K562 (cell line): Measurements from ENCODE around the gene CFDP1. TPM values are rescaled to one million over a fixed set of nuclear protein-coding genes. Genes with fewer than 3 reads are reported as not detected.

Source experiments
- ATAC-seq: fragments of 200-7000 bp; cut with Tn5 transposase; 3 replicates; pipeline ENCODE4 v1.9.1; 2020; ENCODE audit warnings: moderate library complexity
- BruUV-seq: library from RNA; stranded (reverse); fragments of 400-500 nt; replicated peaks from 2 replicates; lab custom pipeline; 2021; lab: Mats Ljungman, UMichigan
- CTCF ChIA-PET: fragments of 300-600 bp; formaldehyde crosslinking; extraction: SDS; loops from one replicate; lab custom pipeline; 2021; ENCODE audit warnings: low intra/inter-chr PET ratio; lab: Yijun Ruan, JAX
- POLR2A ChIA-PET: fragments of 300-600, 350-650 bp; sonication (Branson Sonifier 250); formaldehyde crosslinking; extraction: SDS; loops from one replicate; lab custom pipeline; 2021; ENCODE audit warnings: antibody characterized with exemption, inconsistent platforms; lab: Yijun Ruan, JAX
- DNase-seq, 4 experiments: peaks; one replicate each; pipeline versions ENCODE4 v3.0.0 to v3.0.0-alpha.2; 2011 to 2018; ENCODE audit warnings: low spot score in 3 of 4, mixed read lengths in 3 of 4; ENCODE audit errors: extremely low read depth in 1 of 4
- FAIRE-seq: peaks from 2 replicates; lab custom pipeline; 2011; peaks lifted over from hg19 to GRCh38; lab: Jason Lieb, UNC
- H2AFZ ChIP-seq: 2 replicates; pipeline ENCODE4 v1.6.0; 2011; ENCODE audit warnings: low read depth, low read length, control low read depth, inconsistent platforms
- H3K27ac ChIP-seq: fragments of 200-600 bp; 3 replicates; pipeline ENCODE4 v1.8.0; 2011; ENCODE audit warnings: low read depth, mild to moderate bottlenecking, control low read depth, inconsistent platforms, low read length, moderate library complexity, mixed read lengths; ENCODE audit errors: extremely low read depth
- H3K27me3 ChIP-seq, 2 experiments: fragments of 300-600 bp in 1 of 2; 2 replicates in 1 of 2; 3 replicates in 1 of 2; pipeline versions ENCODE4 v1.6.0 to v1.8.0; 2011; ENCODE audit warnings: inconsistent platforms in 2 of 2, low read length in 2 of 2, mild to moderate bottlenecking in 1 of 2, mixed read lengths in 1 of 2, moderate library complexity in 1 of 2; ENCODE audit not compliant: control insufficient read depth in 2 of 2, insufficient read depth in 2 of 2
- H3K36me3 ChIP-seq: fragments of 300-600 bp; 3 replicates; pipeline ENCODE4 v1.8.0; 2011; ENCODE audit warnings: mild to moderate bottlenecking, low read length, inconsistent platforms; ENCODE audit not compliant: control insufficient read depth, insufficient read depth
- H3K4me1 ChIP-seq, 2 experiments: fragments of 200-600 bp in 1 of 2; replicated peaks in 1 of 2; 2 replicates in 1 of 2; 3 replicates in 1 of 2; pipeline versions ENCODE4 v1.5.1 to v1.8.0; 2011; ENCODE audit warnings: inconsistent platforms in 2 of 2, low read length in 2 of 2, mild to moderate bottlenecking in 1 of 2, mixed read lengths in 1 of 2, moderate library complexity in 1 of 2; ENCODE audit not compliant: control insufficient read depth in 2 of 2, insufficient read depth in 2 of 2
- H3K4me2 ChIP-seq: 2 replicates; pipeline ENCODE4 v1.6.1; 2011; ENCODE audit warnings: low read length, control low read depth, inconsistent platforms, mixed read lengths; ENCODE audit not compliant: insufficient read depth
- H3K4me3 ChIP-seq: fragments of 200-600 bp; sonication (generic), shearing (Covaris generic); 2 replicates; pipeline ENCODE4 v1.5.1; 2016; ENCODE audit warnings: control low read depth, inconsistent platforms
- H3K79me2 ChIP-seq: fragments of 200-600 bp; 3 replicates; pipeline ENCODE4 v1.8.0; 2011; ENCODE audit warnings: low read length, inconsistent platforms; ENCODE audit not compliant: control insufficient read depth, insufficient read depth
- H3K9ac ChIP-seq, 2 experiments: 2 replicates each; pipeline versions ENCODE4 v1.6.0 to v1.6.1; 2011; ENCODE audit warnings: low read depth in 2 of 2, low read length in 2 of 2, control low read depth in 1 of 2, inconsistent platforms in 1 of 2, mild to moderate bottlenecking in 1 of 2, mixed read lengths in 1 of 2; ENCODE audit not compliant: insufficient read depth in 1 of 2
- H3K9me1 ChIP-seq: one replicate; pipeline ENCODE4 v1.6.0; 2011; ENCODE audit warnings: inconsistent platforms, mild to moderate bottlenecking, low read length, moderate library complexity; ENCODE audit not compliant: control insufficient read depth, insufficient read depth
- H3K9me3 ChIP-seq: replicated peaks from 2 replicates; pipeline ENCODE4 v1.5.1; 2011; ENCODE audit warnings: low read depth, low read length, inconsistent platforms; ENCODE audit not compliant: control insufficient read depth, insufficient read depth
- H4K20me1 ChIP-seq: replicated peaks from 2 replicates; pipeline ENCODE4 v1.6.1; 2011; ENCODE audit warnings: low read length, inconsistent platforms, mixed read lengths; ENCODE audit not compliant: control insufficient read depth, insufficient read depth
- C11orf30 ChIP-seq: fragments of 450-650 bp; IDR thresholded peaks from 2 replicates; pipeline ENCODE4 v1.6.1; 2016; ENCODE audit warnings: low read depth, mild to moderate bottlenecking
- HSF4 ChIP-seq: fragments of 250-450 bp; sonication (Bioruptor Pico); IDR thresholded peaks from 2 replicates; pipeline ENCODE4 v2.1.2; 2022; ENCODE audit warnings: mild to moderate bottlenecking, moderate library complexity, borderline replicate concordance
- MAFK ChIP-seq: IDR thresholded peaks from 2 replicates; pipeline ENCODE4 v1.6.1; 2011; ENCODE audit warnings: low read length, improper control_type of control experiment
- NEUROD1 ChIP-seq: fragments of 150-350 bp; IDR thresholded peaks from 2 replicates; pipeline ENCODE4 v1.6.1; 2014; ENCODE audit warnings: borderline replicate concordance, low read length, low read depth; ENCODE audit not compliant: partially characterized antibody
- PCBP2 ChIP-seq: fragments of 200-400 bp; formaldehyde crosslinking; IDR thresholded peaks from 2 replicates; pipeline ENCODE4 v1.6.1; 2018; ENCODE audit warnings: low read length, low read depth, mild to moderate bottlenecking, moderate library complexity; ENCODE audit not compliant: poor library complexity, severe bottlenecking
- POLR2H ChIP-seq: IDR thresholded peaks from 2 replicates; pipeline ENCODE4 v1.6.1; 2016; ENCODE audit warnings: missing genetic modification characterization, low read depth, mild to moderate bottlenecking, control low read depth, missing compliant biosample characterization, moderate library complexity
- PURB ChIP-seq: sonication (generic); formaldehyde crosslinking; IDR thresholded peaks from 2 replicates; pipeline ENCODE4 v1.9.0; 2021; ENCODE audit warnings: low read depth, mild to moderate bottlenecking, missing genetic modification reagents
- ZC3H11A ChIP-seq: IDR thresholded peaks from 2 replicates; pipeline ENCODE4 v1.6.1; 2012; ENCODE audit warnings: low read depth, low read length, improper control_type of control experiment
- ZC3H8 ChIP-seq: fragments of 450-650 bp; IDR thresholded peaks from 2 replicates; pipeline ENCODE4 v1.6.1; 2017
- ZFP36 ChIP-seq: fragments of 150-350 bp; IDR thresholded peaks from 2 replicates; pipeline ENCODE4 v1.6.1; 2018; ENCODE audit warnings: low read length, low read depth; ENCODE audit not compliant: partially characterized antibody
- ZNF436 ChIP-seq: fragments of 250-450, 450-650 bp; sonication (Bioruptor Pico); formaldehyde crosslinking; IDR thresholded peaks from 2 replicates; pipeline ENCODE4 v1.7.0; 2020; ENCODE audit warnings: mild to moderate bottlenecking
- WGBS: fragments of 100-300 bp; shearing (Covaris generic); methylation state at CpG from one replicate; pipeline ENCODE4 v1.1.6; 2016; ENCODE audit warnings: low coverage, mixed read lengths; ENCODE audit not compliant: insufficient coverage; ENCODE audit errors: missing lambda C conversion rate; 5-methylcytosine and 5-hydroxymethylcytosine counted together
- in situ Hi-C: fragments of 300-500 bp; cut with MboI; formaldehyde crosslinking; loops from 4 replicates; pipeline ENCODE4 v1.15.0; 2018; ENCODE audit warnings: inconsistent platforms, mixed read lengths
- intact Hi-C: fragments of 100-400 bp; cut with micrococcal nuclease; formaldehyde crosslinking; loops from 2 replicates; pipeline ENCODE4 v1.14.2; 2022
- polyA plus RNA-seq, 8 experiments: library from polyadenylated mRNA; depleted of rRNA in 4 of 8; stranded (reverse) in 5 of 8; unstranded in 3 of 8; fragments of >200 nt; fragmentation: Nextera tagmentation in 2 of 8; fragmentation: Illumina TruSeq in 1 of 8; extraction: Ambion mirVana in 2 of 8; extraction: Trizol in 1 of 8; gene quantifications; 2 replicates each; pipeline versions ENCODE4 v1.2.1 to v1.2.3, GENCODE V29; 2011 to 2014; ENCODE audit warnings: inconsistent platforms in 1 of 8, missing spikeins in 1 of 8
- total RNA-seq, 7 experiments: library from RNA; depleted of rRNA in 6 of 7; stranded (reverse); fragments of >200 nt in 6 of 7; fragmentation: Illumina TruSeq in 2 of 7; extraction: Trizol in 2 of 7; gene quantifications; 2 replicates each; pipeline versions ENCODE4 v1.2.1 to v1.2.3, GENCODE V29; 2011 to 2021; ENCODE audit warnings: low replicate concordance in 1 of 7
- TF ChIP-seq, protein P1 (sequence below): IDR thresholded peaks from 2 replicates; pipeline ENCODE4 v1.6.1; 2016; ENCODE audit warnings: missing genetic modification characterization, missing compliant biosample characterization

The CFDP1 gene
- total and polyA plus RNA-seq, 9 of the 15 experiments (the other 6 are each of a cell fraction or from before 2014, with no cell fraction given), result 31.5 to 78.4 (median 61.7) TPM

DNA sequence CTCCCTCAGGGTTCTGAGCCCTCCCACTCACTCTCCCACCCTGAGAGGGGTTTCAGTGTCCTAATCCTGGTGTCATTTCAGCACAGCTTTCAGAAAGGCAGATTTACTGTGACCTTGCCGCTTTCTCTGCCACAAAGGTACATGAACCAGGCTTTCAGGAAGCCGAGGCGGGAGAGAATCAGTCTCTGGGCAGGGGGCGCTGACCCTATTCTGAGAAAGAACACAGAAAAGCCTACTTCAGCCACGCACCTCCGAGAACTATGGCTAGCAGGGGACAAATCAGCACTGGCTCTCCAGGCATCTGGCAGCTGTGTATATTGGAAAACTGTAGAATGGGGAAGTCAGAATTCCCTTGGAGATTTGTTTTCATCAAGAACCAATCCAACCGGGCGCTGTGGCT lies 124.1 kb downstream of the CFDP1 start (continued):
- no peak for TF ChIP-seq NEUROD1
- TF ChIP-seq PURB (CRISPR knock-in tag), result no peak
- TF ChIP-seq MAFK, result no peak

DNA sequence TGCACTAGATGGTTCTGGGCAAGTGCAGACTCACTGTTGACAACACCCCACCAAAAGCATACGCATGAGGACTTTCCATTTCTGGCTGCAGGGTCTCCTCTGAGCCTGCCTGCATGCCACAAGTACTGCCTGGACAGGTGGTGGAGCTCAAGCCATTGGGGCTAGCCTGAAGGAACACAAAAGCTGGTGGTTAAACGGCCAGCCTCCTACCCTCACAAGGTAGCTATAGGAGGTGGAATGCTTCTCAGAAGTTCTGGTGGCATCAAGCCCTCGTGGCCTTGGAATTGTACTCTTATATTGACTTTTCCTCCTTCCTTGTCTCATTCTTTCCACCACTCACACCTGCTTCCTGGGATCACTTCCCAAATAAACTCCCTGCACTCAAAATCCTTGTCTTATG lies 125.3 kb downstream of the CFDP1 start:
- WGBS, result 62% methylated on average over 3 of the region's 3 CpGs
- H3K4me1 ChIP-seq, result peaks cover 19 to 51% of the 10 kb centered on the region in 2 experiments; a peak in 4 of 5 replicates
- H3K79me2 ChIP-seq, result no peaks in the 10 kb centered on the region
- no peak overlapping the region for H3K27ac ChIP-seq
- no peak overlapping the region for H3K4me2 ChIP-seq
- no peaks in the 10 kb centered on the region for H3K9me3 ChIP-seq
- H4K20me1 ChIP-seq, result no peaks in the 10 kb centered on the region
- H2AFZ ChIP-seq, result no peak overlapping the region
- ChIA-PET POLR2A (interaction anchor here (1.3 kb wide), 1 partner anchor 24 kb away, joined by 3 read pairs; no protein-coding TSS in a partner anchor), CTCF (no interaction called here)
- H3K9me1 ChIP-seq, result peaks cover 6% of the 10 kb centered on the region
- TF ChIP-seq C11orf30, result no peak
- no peak overlapping the region for H3K4me3 ChIP-seq
- in situ Hi-C loops (no loop called here), intact Hi-C loops (no loop called here)
- FAIRE-seq (no peak), DNase-seq (no peak), ATAC-seq (no peak)
- H3K9ac ChIP-seq, result peak overlapping the region in 1 of 2 experiments; percentile 49; a peak in 1 of 4 replicates
- H3K27me3 ChIP-seq, result no peaks in the 10 kb centered on the region
- no TSS peak for BruUV-seq
- peaks cover 19% of the 10 kb centered on the region for H3K36me3 ChIP-seq

DNA sequence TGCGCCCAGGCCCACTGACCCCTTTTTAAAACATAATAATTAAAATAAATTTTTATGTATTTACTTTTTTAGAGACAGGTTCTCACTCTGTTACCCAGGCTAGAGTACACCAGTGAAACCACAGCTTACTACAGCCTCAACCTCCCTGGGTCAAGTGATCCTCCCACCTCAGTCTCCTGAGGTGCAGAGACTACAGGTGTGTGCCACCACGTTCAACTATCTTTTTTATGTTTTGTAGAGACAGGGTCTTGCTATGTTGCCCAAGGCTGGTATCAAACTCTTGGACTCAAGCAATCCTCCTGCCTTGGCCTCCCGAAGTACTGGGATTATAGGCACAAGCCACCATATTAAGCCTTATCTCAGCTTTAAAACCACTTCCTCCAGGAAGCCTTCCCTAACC lies 125.8 kb downstream of the CFDP1 start:
- FAIRE-seq (no peak), DNase-seq (no peak), ATAC-seq (no peak)
- ChIA-PET CTCF (no interaction called here), POLR2A (interaction anchor here (0.9 to 1.3 kb wide), 2 partner anchors 24 to 61 kb away, joined by 3 read pairs; no protein-coding TSS in a partner anchor)
- H4K20me1 ChIP-seq, result no peaks in the 10 kb centered on the region
- no peak overlapping the region for H3K4me3 ChIP-seq
- H3K79me2 ChIP-seq, result no peaks in the 10 kb centered on the region
- no peak overlapping the region for H2AFZ ChIP-seq
- H3K36me3 ChIP-seq, result peaks cover 21% of the 10 kb centered on the region
- no peak overlapping the region for H3K9ac ChIP-seq
- no peaks in the 10 kb centered on the region for H3K27me3 ChIP-seq
- WGBS, result 76% methylated on average over 3 of the region's 3 CpGs
- peaks cover 19 to 51% of the 10 kb centered on the region in 2 experiments; a peak in 4 of 5 replicates for H3K4me1 ChIP-seq
- in situ Hi-C loops (no loop called here), intact Hi-C loops (no loop called here)
- no peak overlapping the region for H3K4me2 ChIP-seq
- no TSS peak for BruUV-seq
- H3K9me1 ChIP-seq, result peaks cover 6% of the 10 kb centered on the region
- no peak overlapping the region for H3K27ac ChIP-seq
- no peaks in the 10 kb centered on the region for H3K9me3 ChIP-seq
- TF ChIP-seq POLR2H (tag) (no peak), HSF4 (CRISPR knock-in tag) (no peak), ZC3H11A (no peak), ZNF436 (CRISPR knock-in tag) (peak; percentile 44; the same call in 1 of the 2 replicates), PCBP2 (no peak), ZC3H8 (no peak), ZFP36 (peak; percentile 83)
- TF ChIP-seq, protein P1, sequence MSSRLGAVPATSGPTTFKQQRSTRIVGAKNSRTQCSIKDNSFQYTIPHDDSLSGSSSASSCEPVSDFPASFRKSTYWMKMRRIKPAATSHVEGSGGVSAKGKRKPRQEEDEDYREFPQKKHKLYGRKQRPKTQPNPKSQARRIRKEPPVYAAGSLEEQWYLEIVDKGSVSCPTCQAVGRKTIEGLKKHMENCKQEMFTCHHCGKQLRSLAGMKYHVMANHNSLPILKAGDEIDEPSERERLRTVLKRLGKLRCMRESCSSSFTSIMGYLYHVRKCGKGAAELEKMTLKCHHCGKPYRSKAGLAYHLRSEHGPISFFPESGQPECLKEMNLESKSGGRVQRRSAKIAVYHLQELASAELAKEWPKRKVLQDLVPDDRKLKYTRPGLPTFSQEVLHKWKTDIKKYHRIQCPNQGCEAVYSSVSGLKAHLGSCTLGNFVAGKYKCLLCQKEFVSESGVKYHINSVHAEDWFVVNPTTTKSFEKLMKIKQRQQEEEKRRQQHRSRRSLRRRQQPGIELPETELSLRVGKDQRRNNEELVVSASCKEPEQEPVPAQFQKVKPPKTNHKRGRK (tag), result no peak
